Glutamatergic neuron (in vitro differentiated cells): ENCODE results near the gene CAMKK2. TPM values are rescaled to one million over a fixed set of nuclear protein-coding genes. Genes with fewer than 3 reads are reported as not detected.
"Not testable (repeated sequence)": the region's sequence is repeated elsewhere in the genome, so short reads cannot be mapped to it uniquely, and the experiment has no call there.

Experiments used
- DNase-seq: peaks from one replicate; pipeline ENCODE4 v3.0.0; 2022
- H3K27ac Mint-ChIP-seq: one replicate; pipeline ENCODE4 v1.8.0; 2020; ENCODE audit warnings: mild to moderate bottlenecking, mixed read lengths, inconsistent platforms; ENCODE audit not compliant: unreplicated experiment
- H3K27me3 Mint-ChIP-seq: one replicate; pipeline ENCODE4 v1.8.0; 2020; ENCODE audit warnings: mild to moderate bottlenecking, moderate library complexity, mixed read lengths, inconsistent platforms; ENCODE audit not compliant: unreplicated experiment
- H3K36me3 Mint-ChIP-seq: one replicate; pipeline ENCODE4 v1.8.0; 2020; ENCODE audit warnings: mild to moderate bottlenecking, mixed read lengths, inconsistent platforms; ENCODE audit not compliant: unreplicated experiment
- H3K4me1 Mint-ChIP-seq: one replicate; pipeline ENCODE4 v1.8.0; 2020; ENCODE audit warnings: mild to moderate bottlenecking, low read depth, mixed read lengths, inconsistent platforms; ENCODE audit not compliant: unreplicated experiment
- H3K4me3 Mint-ChIP-seq: one replicate; pipeline ENCODE4 v1.8.0; 2020; ENCODE audit warnings: mild to moderate bottlenecking, mixed read lengths, inconsistent platforms; ENCODE audit not compliant: unreplicated experiment
- H3K9me3 Mint-ChIP-seq: one replicate; pipeline ENCODE4 v1.8.0; 2020; ENCODE audit warnings: mild to moderate bottlenecking, moderate library complexity, mixed read lengths, inconsistent platforms; ENCODE audit not compliant: unreplicated experiment
- total RNA-seq: library from RNA; stranded (reverse); fragmentation: NEBNext Ultra II Directional; extraction: Animal tissue kit (Norgen Biotek cat#: 25700); gene quantifications from one replicate; pipeline ENCODE4 v1.2.1, GENCODE V29; 2021; ENCODE audit not compliant: unreplicated experiment
- TF ChIP-seq, protein P1 (sequence below): fragments of 200-600 bp; sonication (generic); IDR thresholded peaks from one replicate; pipeline ENCODE4 v1.5.0; 2021; ENCODE audit not compliant: partially characterized antibody, unreplicated experiment

Gene CAMKK2
- total RNA-seq, 1 donor from 2014 or later: 50.2 TPM

DNA sequence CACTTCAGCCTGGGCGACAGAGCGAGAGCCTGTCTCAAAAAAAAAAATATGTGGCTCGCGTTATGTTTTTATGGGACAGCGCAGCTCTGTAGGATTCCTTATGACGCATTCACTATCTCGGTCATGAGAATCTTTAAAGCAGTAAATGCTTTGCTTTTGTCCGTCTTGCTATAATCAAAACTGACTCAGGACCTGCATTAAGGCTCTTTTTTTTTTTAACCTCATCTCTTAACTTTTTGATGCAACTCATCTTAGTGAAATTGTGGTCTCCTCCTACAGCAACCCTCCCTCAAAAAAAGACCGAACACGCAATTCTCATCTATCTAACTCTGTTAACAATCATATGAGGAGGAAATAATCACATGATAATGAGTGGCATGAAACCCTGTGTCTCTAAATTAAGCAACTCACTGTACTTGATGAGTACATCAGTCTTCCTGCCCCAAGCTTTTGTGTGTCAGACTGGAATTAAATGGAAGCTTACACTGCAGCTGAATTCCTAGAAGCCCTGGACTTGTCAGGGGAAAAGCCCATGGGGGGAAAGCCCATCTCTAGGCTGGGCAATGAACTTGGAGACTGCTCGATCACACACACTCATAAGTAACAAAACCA, 82.2 kb downstream of the CAMKK2 start:
- Mint-ChIP-seq H3K27ac (no peak overlapping the region), H3K9me3 (peaks cover 4% of the 10 kb centered on the region), H3K36me3 (no peaks in the 10 kb centered on the region), H3K4me1 (no peaks in the 10 kb centered on the region), H3K4me3 (no peak overlapping the region), H3K27me3 (peaks cover 9% of the 10 kb centered on the region)
- no peak for DNase-seq
- TF ChIP-seq, protein P1, sequence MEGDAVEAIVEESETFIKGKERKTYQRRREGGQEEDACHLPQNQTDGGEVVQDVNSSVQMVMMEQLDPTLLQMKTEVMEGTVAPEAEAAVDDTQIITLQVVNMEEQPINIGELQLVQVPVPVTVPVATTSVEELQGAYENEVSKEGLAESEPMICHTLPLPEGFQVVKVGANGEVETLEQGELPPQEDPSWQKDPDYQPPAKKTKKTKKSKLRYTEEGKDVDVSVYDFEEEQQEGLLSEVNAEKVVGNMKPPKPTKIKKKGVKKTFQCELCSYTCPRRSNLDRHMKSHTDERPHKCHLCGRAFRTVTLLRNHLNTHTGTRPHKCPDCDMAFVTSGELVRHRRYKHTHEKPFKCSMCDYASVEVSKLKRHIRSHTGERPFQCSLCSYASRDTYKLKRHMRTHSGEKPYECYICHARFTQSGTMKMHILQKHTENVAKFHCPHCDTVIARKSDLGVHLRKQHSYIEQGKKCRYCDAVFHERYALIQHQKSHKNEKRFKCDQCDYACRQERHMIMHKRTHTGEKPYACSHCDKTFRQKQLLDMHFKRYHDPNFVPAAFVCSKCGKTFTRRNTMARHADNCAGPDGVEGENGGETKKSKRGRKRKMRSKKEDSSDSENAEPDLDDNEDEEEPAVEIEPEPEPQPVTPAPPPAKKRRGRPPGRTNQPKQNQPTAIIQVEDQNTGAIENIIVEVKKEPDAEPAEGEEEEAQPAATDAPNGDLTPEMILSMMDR: no peak

DNA sequence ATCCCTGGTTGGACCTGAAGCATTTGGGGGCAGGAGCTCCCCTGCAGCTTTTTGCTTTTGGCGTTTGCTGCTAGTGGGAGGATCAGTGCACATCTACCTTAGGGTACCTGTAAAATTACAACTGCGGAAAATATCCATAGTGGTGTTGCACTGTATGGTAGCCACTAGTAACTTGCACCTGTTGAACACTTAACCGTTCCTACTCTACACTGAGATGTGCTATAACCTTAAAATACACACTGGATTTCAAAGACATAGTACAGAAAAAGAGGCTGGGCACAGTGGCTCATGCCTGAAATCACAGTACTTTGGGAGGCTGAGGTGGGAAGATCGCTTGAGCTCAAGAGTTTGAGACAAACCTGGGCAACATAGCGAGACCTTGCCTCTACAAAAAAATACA, 83.6 kb downstream of the CAMKK2 start:
- Mint-ChIP-seq H3K4me1 (no peaks in the 10 kb centered on the region), H3K36me3 (no peaks in the 10 kb centered on the region), H3K27ac (no peak overlapping the region), H3K9me3 (peaks cover 2% of the 10 kb centered on the region), H3K27me3 (peaks cover 10% of the 10 kb centered on the region), H3K4me3 (no peak overlapping the region)
- TF ChIP-seq, protein P1: no peak
- DNase-seq: no peak

DNA sequence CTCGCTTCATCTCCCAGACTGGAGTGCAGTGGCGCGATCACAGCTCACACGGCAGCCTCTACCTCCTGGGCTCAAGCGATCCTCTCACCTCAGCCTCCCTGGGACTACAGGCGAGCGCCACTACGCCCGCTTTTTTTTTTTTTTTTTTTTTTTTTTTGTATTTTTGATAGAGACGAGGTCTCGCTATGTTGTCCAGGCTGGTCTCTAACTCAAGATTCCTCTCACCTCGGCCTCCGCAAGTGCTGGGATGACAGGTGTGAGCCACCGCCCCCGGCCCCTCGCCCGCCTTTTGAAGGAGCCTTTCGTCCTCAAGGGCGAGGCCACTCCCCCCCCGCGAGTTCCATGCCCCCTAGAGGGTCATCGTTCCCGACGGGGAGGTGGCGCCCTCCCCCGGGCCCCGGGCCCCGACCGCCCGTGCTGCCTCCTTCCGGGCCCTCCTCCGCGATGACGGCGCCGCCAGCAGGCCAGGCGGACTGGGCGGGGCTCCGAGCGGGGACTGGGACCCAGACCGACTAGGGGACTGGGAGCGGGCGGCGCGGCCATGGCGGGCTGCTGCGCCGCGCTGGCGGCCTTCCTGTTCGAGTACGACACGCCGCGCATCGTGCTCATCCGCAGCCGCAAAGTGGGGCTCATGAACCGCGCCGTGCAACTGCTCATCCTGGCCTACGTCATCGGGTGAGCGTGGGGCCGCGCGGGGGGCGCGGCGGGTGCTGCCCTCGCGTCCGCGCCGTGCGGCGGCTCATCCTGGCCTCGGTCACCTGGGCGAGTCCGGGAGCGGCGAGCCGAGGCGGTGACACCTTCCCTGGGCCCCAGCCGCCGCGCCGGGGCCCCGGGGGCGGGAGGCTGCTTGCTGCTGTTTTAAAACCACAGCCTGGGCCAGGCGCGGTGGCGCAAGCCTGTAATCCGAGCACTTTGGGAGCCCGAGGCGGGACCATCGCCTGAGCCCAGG, 86.6 kb downstream of the CAMKK2 start, which contains the start of gene P2RX4:
Gene P2RX4, plus strand, starts transcription at position 506 of the 949 bp plus-strand sequence. Its CDS starts 36 bp downstream, at position 542.
- Mint-ChIP-seq H3K27me3 (peaks cover 9% of the 10 kb centered on the region), H3K27ac (no peak within 1 kb of the TSS), H3K36me3 (peaks cover 2% of the 10 kb centered on the region), H3K4me3 (peak within 1 kb of the TSS; percentile 87), H3K4me1 (peaks cover 1% of the 10 kb centered on the region), H3K9me3 (peaks cover 3% of the 10 kb centered on the region)
- DNase-seq: peak; percentile 85
- TF ChIP-seq, protein P1: no peak

DNA sequence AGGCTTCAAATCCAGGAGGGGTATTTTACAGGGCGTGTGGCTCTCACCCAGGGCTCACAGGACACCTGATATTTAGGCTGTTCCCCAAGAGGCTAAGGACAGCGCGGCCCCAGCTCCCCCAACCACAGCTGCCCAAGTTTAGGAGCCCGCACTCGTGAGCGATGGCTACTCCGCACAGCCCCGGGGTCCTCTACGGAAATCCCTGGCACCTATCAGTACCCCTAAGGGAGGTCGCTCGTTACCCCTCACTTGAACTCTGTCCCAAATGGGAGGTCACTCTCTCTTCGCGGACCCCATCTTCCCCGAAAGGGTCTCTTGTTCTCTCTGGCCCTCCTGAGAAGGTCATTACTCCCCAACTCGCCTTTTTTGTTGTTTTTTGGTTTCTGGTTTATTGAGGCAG, 87.3 kb downstream of the CAMKK2 start:
- peak overlapping the region; percentile 59 for H3K4me3 Mint-ChIP-seq
- H3K36me3 Mint-ChIP-seq: peaks cover 5% of the 10 kb centered on the region
- peaks cover 10% of the 10 kb centered on the region for H3K27me3 Mint-ChIP-seq
- H3K9me3 Mint-ChIP-seq: peaks cover 4% of the 10 kb centered on the region
- no peak for DNase-seq
- no peak overlapping the region for H3K27ac Mint-ChIP-seq
- H3K4me1 Mint-ChIP-seq: peaks cover 1% of the 10 kb centered on the region
- TF ChIP-seq, protein P1: no peak

DNA sequence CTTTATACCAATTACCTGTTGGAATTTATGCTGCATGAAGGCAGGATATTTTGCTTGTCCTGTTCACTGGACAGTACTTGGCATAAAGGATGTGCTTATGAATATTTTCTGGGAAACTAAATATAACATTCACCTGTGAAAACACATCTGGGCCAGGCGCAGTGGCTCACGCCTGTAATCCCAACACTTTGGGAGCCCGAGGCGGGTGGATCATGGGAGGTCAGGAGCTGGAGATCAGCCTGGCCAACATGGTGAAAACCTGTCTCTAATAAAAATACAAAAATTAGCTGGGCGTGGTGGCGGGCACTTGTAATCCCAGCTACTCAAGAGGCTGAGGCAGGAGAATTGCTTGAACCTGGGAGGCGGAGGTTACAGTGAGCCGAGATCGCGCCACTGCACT, 87.9 kb downstream of the CAMKK2 start:
- not testable (repeated sequence) for H3K36me3 Mint-ChIP-seq, H3K4me3 Mint-ChIP-seq, H3K4me1 Mint-ChIP-seq, H3K27ac Mint-ChIP-seq, H3K9me3 Mint-ChIP-seq, DNase-seq
- H3K27me3 Mint-ChIP-seq: peaks cover 10% of the 10 kb centered on the region
